Right lobe of liver (tissue), 4 donors: Measurements from ENCODE around the gene RBCK1.

Experiments
- POLR2A ChIP-seq: fragments of 450-650 bp; IDR thresholded peaks from one replicate; pipeline ENCODE4 v1.6.1; 2017; ENCODE audit warnings: antibody characterized with exemption, mild to moderate bottlenecking
- TF ChIP-seq, protein P1 (sequence below), 4 donors: fragments of 200-600 bp in 3 of 4; fragments of 450-650 bp in 1 of 4; IDR thresholded peaks; one replicate each; pipeline versions ENCODE4 v1.5.1 to v1.8.0; 2016 to 2022; ENCODE audit warnings: antibody characterized with exemption in 4 of 4, mild to moderate bottlenecking in 2 of 4
- donor health status: DM: no; HTN: no; CAD: no.
- donor health status: DM: no; HTN: no; CAD: no.
- donor health status: DM: no; HTN: yes; CAD: no.

GRCh38 chr20:408843-409696 lies 971 bp downstream of the RBCK1 start:
- TF ChIP-seq, protein P1, sequence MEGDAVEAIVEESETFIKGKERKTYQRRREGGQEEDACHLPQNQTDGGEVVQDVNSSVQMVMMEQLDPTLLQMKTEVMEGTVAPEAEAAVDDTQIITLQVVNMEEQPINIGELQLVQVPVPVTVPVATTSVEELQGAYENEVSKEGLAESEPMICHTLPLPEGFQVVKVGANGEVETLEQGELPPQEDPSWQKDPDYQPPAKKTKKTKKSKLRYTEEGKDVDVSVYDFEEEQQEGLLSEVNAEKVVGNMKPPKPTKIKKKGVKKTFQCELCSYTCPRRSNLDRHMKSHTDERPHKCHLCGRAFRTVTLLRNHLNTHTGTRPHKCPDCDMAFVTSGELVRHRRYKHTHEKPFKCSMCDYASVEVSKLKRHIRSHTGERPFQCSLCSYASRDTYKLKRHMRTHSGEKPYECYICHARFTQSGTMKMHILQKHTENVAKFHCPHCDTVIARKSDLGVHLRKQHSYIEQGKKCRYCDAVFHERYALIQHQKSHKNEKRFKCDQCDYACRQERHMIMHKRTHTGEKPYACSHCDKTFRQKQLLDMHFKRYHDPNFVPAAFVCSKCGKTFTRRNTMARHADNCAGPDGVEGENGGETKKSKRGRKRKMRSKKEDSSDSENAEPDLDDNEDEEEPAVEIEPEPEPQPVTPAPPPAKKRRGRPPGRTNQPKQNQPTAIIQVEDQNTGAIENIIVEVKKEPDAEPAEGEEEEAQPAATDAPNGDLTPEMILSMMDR (IDR thresholded peaks at IDR 0.05), result no peak
- no peak for TF ChIP-seq POLR2A
